ENCODE results near the gene PARVB.

The PARVB gene

DNA sequence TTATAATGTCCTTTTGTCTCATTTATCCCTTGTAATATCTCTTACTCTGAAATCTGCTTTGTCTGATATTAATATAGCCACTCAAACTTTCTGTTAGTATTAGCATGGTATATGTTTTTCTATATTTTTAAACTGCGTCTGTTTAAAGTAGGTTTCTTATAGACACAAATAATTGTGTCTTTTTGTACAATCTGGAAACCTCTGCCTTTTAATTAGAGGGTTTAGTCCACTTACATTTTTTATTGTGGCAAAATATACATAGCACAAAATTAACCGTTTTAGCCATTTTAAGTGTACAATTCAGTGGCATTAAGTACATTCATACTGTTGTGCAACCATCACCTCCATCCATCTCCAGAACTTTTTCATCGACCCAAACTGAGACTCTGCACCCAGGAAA lies 185.2 kb downstream of the PARVB start:
- no peak for DNase-seq
- H3K9me3 ChIP-seq, result peaks cover 0 to 8% (median 4%) of the 10 kb centered on the region in 3 donors
- intact Hi-C loops (cut with DNase I; ENCODE audit: low total_unique reads), result no loop called here
- TF ChIP-seq, protein P1, sequence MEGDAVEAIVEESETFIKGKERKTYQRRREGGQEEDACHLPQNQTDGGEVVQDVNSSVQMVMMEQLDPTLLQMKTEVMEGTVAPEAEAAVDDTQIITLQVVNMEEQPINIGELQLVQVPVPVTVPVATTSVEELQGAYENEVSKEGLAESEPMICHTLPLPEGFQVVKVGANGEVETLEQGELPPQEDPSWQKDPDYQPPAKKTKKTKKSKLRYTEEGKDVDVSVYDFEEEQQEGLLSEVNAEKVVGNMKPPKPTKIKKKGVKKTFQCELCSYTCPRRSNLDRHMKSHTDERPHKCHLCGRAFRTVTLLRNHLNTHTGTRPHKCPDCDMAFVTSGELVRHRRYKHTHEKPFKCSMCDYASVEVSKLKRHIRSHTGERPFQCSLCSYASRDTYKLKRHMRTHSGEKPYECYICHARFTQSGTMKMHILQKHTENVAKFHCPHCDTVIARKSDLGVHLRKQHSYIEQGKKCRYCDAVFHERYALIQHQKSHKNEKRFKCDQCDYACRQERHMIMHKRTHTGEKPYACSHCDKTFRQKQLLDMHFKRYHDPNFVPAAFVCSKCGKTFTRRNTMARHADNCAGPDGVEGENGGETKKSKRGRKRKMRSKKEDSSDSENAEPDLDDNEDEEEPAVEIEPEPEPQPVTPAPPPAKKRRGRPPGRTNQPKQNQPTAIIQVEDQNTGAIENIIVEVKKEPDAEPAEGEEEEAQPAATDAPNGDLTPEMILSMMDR (IDR thresholded peaks at IDR 0.05), result no peak
- H3K27me3 ChIP-seq, result peaks cover 0 to 5% of the 10 kb centered on the region in 2 donors
- H3K36me3 ChIP-seq, result no peaks in the 10 kb centered on the region
- peaks cover 0 to 26% (median 6%) of the 10 kb centered on the region in 4 donors for H3K4me1 ChIP-seq
- no peak overlapping the region for H3K27ac ChIP-seq
- H3K4me3 ChIP-seq, result no peak overlapping the region

DNA sequence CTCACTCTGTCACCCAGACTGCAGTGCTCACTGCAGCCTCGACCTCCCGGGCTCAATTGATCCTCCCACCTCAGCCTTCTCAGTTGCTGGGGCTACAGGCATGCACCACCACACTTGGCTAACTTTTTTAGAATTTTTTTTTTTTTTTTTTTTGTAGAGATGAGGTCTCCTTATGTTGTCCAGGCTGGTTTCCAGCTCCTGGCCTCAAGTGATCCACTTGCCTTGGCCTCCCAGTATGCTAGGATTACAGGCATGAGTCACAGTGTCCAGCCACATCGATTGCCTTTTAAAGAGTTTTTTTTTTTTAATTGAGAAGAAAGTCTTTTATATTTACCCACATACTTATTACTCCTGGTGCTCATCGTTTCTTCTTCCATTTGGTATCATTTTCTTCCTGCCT lies 186.6 kb downstream of the PARVB start:
- Histone ChIP-seq H3K4me3 (no peak overlapping the region), H3K27me3 (no peaks in the 10 kb centered on the region), H3K36me3 (no peaks in the 10 kb centered on the region), H3K4me1 (peaks cover 0 to 26% (median 6%) of the 10 kb centered on the region in 4 donors), H3K9me3 (peaks cover 0 to 11% (median 4%) of the 10 kb centered on the region in 3 donors), H3K27ac (no peak overlapping the region)
- TF ChIP-seq, protein P1 (IDR thresholded peaks at IDR 0.05), result no peak
- no peak for DNase-seq
- intact Hi-C loops (cut with DNase I; ENCODE audit: low total_unique reads), result no loop called here

DNA sequence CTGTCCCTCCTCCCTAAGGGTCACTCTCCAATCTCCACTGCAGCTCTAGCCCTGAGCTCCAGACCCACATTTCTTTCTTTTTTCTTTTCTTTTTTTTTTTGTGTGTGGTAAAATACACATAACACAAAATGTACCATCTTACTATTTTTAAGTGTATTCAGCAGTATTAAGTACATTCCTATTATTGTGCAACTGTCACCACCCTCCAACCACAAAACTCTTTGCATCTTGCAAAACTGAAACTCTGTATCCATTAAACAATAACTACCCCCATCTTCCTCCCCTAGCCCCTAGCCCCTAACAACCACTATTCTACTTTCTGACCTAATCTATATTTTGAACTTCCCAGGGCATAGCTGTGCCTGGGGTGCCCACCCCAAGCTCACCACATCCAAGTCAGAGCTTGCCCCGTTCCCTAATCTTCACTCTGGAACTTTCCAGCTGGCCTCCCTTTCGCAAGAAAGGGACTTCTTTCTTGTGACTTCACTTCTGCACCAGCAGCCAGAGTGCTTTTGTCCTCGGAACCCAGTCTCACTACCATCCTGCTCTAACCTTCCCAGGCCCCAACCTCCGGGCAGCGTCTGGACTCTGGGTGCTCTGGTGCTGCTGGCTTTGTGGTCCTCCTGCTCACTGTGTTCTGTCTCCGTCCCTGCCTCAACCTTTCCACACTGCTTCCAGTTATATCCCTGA lies 187.3 kb downstream of the PARVB start:
- TF ChIP-seq, protein P1 (IDR thresholded peaks at IDR 0.05), result no peak
- H3K9me3 ChIP-seq, result peaks cover 0 to 11% (median 4%) of the 10 kb centered on the region in 3 donors
- peak in 1 of 2 donors; percentile 50 for DNase-seq
- H3K4me3 ChIP-seq, result no peak overlapping the region
- H3K27me3 ChIP-seq, result no peaks in the 10 kb centered on the region
- intact Hi-C loops (cut with DNase I; ENCODE audit: low total_unique reads), result no loop called here
- H3K4me1 ChIP-seq, result peaks cover 0 to 26% (median 6%) of the 10 kb centered on the region in 4 donors
- no peaks in the 10 kb centered on the region for H3K36me3 ChIP-seq
- H3K27ac ChIP-seq, result peak overlapping the region; percentile 50 to 61

DNA sequence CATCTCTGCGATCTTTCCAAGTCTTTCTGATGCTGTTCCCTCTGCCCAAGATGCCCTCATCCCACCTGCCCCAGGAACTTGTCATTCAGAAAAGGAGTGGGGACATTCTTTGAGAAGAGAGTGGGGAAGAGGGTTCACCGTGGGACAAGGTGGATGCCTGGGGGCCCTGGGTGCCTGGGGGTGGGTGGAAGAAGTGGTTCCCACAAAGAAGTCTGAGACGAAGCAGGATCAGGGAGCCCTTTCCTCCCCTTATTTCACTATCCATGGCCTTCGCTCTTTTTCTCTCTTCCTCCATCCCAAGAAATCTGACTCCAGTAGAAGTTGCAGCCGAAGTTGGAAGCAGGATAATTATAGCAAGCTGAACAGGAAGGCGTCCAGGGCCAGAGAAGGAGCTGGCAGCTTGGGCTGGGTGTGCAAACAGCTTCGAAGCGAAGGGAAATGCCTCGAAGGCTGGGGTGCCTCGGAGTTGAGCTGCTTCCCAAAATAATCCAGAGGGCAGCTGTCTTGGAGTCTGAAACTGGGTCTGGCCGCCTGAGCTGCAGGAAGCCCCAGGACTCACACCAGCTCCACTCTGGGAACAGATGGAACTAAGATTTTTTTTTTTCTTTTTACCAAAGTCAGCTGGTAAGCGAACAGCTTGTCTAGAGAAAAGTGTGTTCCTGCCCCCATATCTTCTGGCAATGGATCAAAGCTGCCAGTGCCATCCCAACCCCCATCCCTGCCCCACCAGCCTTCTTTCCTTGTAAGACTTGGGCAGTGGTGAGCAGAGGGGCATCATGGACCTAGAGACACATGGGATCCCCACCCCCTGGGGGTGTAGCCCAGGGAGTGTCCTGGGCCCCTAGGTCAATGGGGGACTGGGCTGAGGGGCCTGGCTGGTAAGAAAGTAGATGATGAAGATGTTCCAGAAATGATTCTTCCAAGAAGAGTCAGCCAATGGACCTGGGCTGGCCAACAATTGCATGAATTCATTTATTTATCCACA lies 188.1 kb downstream of the PARVB start:
- no peaks in the 10 kb centered on the region for H3K36me3 ChIP-seq
- TF ChIP-seq, protein P1 (IDR thresholded peaks at IDR 0.05), result no peak
- H3K27ac ChIP-seq, result peak overlapping the region; percentile 50 to 61
- peaks cover 0 to 11% (median 4%) of the 10 kb centered on the region in 3 donors for H3K9me3 ChIP-seq
- intact Hi-C loops (cut with DNase I; ENCODE audit: low total_unique reads), result no loop called here
- no peaks in the 10 kb centered on the region for H3K27me3 ChIP-seq
- peaks cover 0 to 26% (median 6%) of the 10 kb centered on the region in 4 donors for H3K4me1 ChIP-seq
- DNase-seq, result peak in 1 of 2 donors; percentile 56
- H3K4me3 ChIP-seq, result no peak overlapping the region

DNA sequence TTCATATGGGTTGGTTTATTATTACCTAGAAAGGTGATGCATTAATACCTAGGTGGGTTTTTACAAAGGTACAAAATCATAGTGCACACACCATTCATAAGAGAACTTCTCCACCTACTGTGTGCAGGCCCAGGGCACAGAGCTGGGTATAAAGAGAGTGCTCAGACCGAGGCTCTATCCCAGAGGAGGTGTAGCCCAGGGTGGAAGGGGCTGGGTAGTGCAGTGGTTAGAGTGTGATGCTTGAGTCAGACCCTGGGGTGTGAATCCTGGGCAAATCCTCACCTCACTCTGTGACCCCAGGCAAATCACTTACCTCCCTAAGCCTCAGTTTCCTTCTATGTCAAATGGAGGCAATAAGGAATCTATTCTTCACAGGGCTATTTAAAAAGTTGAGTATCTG lies 188.8 kb downstream of the PARVB start:
- Histone ChIP-seq H3K4me3 (no peak overlapping the region), H3K36me3 (no peaks in the 10 kb centered on the region), H3K27me3 (no peaks in the 10 kb centered on the region), H3K27ac (peak overlapping the region in 1 of 2 donors; percentile 61), H3K4me1 (peaks cover 0 to 26% (median 6%) of the 10 kb centered on the region in 4 donors), H3K9me3 (peaks cover 0 to 11% (median 4%) of the 10 kb centered on the region in 3 donors)
- intact Hi-C loops (cut with DNase I; ENCODE audit: low total_unique reads), result no loop called here
- TF ChIP-seq, protein P1 (IDR thresholded peaks at IDR 0.05), result no peak
- DNase-seq, result no peak
